ENCODE results near the gene EPAS1.

EPAS1 gene

GRCh38 chr2:46263347-46263746 is 33.9 kb upstream of the EPAS1 start:
- DNase-seq (ENCODE audit: low read depth, low spot score): no peak
- TF ChIP-seq, protein P1, sequence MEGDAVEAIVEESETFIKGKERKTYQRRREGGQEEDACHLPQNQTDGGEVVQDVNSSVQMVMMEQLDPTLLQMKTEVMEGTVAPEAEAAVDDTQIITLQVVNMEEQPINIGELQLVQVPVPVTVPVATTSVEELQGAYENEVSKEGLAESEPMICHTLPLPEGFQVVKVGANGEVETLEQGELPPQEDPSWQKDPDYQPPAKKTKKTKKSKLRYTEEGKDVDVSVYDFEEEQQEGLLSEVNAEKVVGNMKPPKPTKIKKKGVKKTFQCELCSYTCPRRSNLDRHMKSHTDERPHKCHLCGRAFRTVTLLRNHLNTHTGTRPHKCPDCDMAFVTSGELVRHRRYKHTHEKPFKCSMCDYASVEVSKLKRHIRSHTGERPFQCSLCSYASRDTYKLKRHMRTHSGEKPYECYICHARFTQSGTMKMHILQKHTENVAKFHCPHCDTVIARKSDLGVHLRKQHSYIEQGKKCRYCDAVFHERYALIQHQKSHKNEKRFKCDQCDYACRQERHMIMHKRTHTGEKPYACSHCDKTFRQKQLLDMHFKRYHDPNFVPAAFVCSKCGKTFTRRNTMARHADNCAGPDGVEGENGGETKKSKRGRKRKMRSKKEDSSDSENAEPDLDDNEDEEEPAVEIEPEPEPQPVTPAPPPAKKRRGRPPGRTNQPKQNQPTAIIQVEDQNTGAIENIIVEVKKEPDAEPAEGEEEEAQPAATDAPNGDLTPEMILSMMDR (IDR thresholded peaks at IDR 0.05; ENCODE audit: low read depth, low read length): no peak
- H3K4me3 ChIP-seq (ENCODE audit: low read depth, low read length): no peak overlapping the region
- in situ Hi-C loops (cut with HindIII; ENCODE audit: low sequenced_read_pairs): no loop called here

DNA sequence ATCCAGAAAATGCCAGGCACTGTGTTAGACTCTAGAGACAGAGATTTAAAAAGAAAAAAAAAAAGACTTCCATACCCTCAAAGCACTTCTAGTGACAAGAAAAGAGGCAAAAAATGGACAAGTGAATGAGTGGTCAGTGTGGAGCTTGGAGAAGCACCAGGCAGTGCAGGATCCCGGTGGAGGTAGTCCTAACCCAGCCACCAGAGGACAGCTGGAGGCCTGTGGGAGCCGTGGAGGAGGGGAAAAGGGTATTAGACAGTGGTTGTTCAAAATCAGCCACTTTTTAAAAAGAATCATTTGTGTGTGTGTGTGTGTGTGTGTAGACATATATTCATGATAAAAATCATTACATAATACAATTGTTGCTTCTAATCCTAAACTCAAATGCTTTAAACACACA is 32.8 kb upstream of the EPAS1 start:
- TF ChIP-seq, protein P1 (IDR thresholded peaks at IDR 0.05; ENCODE audit: low read depth, low read length): no peak
- H3K4me3 ChIP-seq (ENCODE audit: low read depth, low read length): no peak overlapping the region
- in situ Hi-C loops (cut with HindIII; ENCODE audit: low sequenced_read_pairs): no loop called here
- DNase-seq (ENCODE audit: low read depth, low spot score): no peak

GRCh38 chr2:46266134-46266533 is 31.1 kb upstream of the EPAS1 start:
- DNase-seq (ENCODE audit: low read depth, low spot score): no peak
- no peak overlapping the region for H3K4me3 ChIP-seq (ENCODE audit: low read depth, low read length)
- TF ChIP-seq, protein P1 (IDR thresholded peaks at IDR 0.05; ENCODE audit: low read depth, low read length): no peak
- in situ Hi-C loops (cut with HindIII; ENCODE audit: low sequenced_read_pairs): no loop called here

GRCh38 chr2:46267616-46268015 is 29.6 kb upstream of the EPAS1 start:
- H3K4me3 ChIP-seq (ENCODE audit: low read depth, low read length): no peak overlapping the region
- in situ Hi-C loops (cut with HindIII; ENCODE audit: low sequenced_read_pairs): no loop called here
- TF ChIP-seq, protein P1 (IDR thresholded peaks at IDR 0.05; ENCODE audit: low read depth, low read length): no peak
- peak; percentile 47 for DNase-seq (ENCODE audit: low read depth, low spot score)

- H3K4me3 ChIP-seq (ENCODE audit: low read depth, low read length): no peak overlapping the region
- TF ChIP-seq, protein P1 (IDR thresholded peaks at IDR 0.05; ENCODE audit: low read depth, low read length): no peak
- in situ Hi-C loops (cut with HindIII; ENCODE audit: low sequenced_read_pairs): no loop called here
- no peak for DNase-seq (ENCODE audit: low read depth, low spot score)
These were observed 29.0 kb upstream of the EPAS1 start for GRCh38 chr2:46268196-46268595.

GRCh38 chr2:46269001-46269400 is 28.2 kb upstream of the EPAS1 start:
- H3K4me3 ChIP-seq (ENCODE audit: low read depth, low read length): no peak overlapping the region
- peak; percentile 73 for DNase-seq (ENCODE audit: low read depth, low spot score)
- in situ Hi-C loops (cut with HindIII; ENCODE audit: low sequenced_read_pairs): no loop called here
- TF ChIP-seq, protein P1 (IDR thresholded peaks at IDR 0.05; ENCODE audit: low read depth, low read length): no peak
